ENCODE data around the gene KLK10. TPM values are rescaled to one million over a fixed set of nuclear protein-coding genes. Genes with fewer than 3 reads are reported as not detected.

Gene KLK10
- total RNA-seq, 1 experiment from 2014 or later = 3.2 TPM

- peaks cover 11% of the 10 kb centered on the region for H3K27me3 Mint-ChIP-seq (ENCODE audit: low read depth)
Measured at GRCh38 chr19:51024924-51025323, 5.4 kb upstream of the KLK10 start.

More at GRCh38 chr19:51024924-51025323, 5.4 kb upstream of the KLK10 start:
- H3K4me3 Mint-ChIP-seq = no peak overlapping the region
- no peaks in the 10 kb centered on the region for H3K36me3 Mint-ChIP-seq
- TF ChIP-seq ATF1 (CRISPR knock-in tag; IDR thresholded peaks at IDR 0.05) = no peak
- TF ChIP-seq MLX (CRISPR knock-in tag; IDR thresholded peaks at IDR 0.05) = no peak
- no peak for TF ChIP-seq FOXP4 (CRISPR knock-in tag; IDR thresholded peaks at IDR 0.05)
- TF ChIP-seq ATF6 (CRISPR knock-in tag; IDR thresholded peaks at IDR 0.05) = no peak
- no peak for TF ChIP-seq ZNF263 (CRISPR knock-in tag; IDR thresholded peaks at IDR 0.05; ENCODE audit: low read depth)
- no peak for TF ChIP-seq IRF2 (CRISPR knock-in tag; IDR thresholded peaks at IDR 0.05; ENCODE audit: borderline replicate concordance, low read depth)
- no peak for TF ChIP-seq EMX1 (CRISPR knock-in tag; IDR thresholded peaks at IDR 0.05)
- TF ChIP-seq ZMAT4 (CRISPR knock-in tag; IDR thresholded peaks at IDR 0.05) = no peak
- TF ChIP-seq ETV6 (CRISPR knock-in tag; IDR thresholded peaks at IDR 0.05) = no peak
- TF ChIP-seq ZNF232 (CRISPR knock-in tag; IDR thresholded peaks at IDR 0.05) = no peak
- no peak for TF ChIP-seq CREB1 (CRISPR knock-in tag; IDR thresholded peaks at IDR 0.05)
- TF ChIP-seq JAZF1 (CRISPR knock-in tag; IDR thresholded peaks at IDR 0.05) = no peak
- no peak for TF ChIP-seq CDX4 (CRISPR knock-in tag; IDR thresholded peaks at IDR 0.05; ENCODE audit: borderline replicate concordance)
- no peak for TF ChIP-seq NR2C2 (CRISPR knock-in tag; IDR thresholded peaks at IDR 0.05)
- no peak for TF ChIP-seq ZNF425 (CRISPR knock-in tag; conservative IDR thresholded peaks at IDR 0.05)
- DNase-seq (ENCODE audit: low spot score) = no peak
- H3K27ac Mint-ChIP-seq = no peak overlapping the region
- ChIA-PET CTCF (interaction anchor here (1.2 to 1.8 kb wide), 2 partner anchors 69 to 71 kb away, joined by 3 to 21 read pairs; no protein-coding TSS in a partner anchor), POLR2A (no interaction called here)
- H3K4me1 Mint-ChIP-seq = peaks cover 43% of the 10 kb centered on the region
- H3K9me3 Mint-ChIP-seq = peaks cover 6% of the 10 kb centered on the region
- no peak for ATAC-seq

Data from WTC11 (cell line).